Urinary bladder (tissue), 4 donors: ENCODE data around the gene MAGEA10. TPM values are rescaled to one million over a fixed set of nuclear protein-coding genes. Genes with fewer than 3 reads are reported as not detected.
"Not testable (repeated sequence)": the region's sequence is repeated elsewhere in the genome, so short reads cannot be mapped to it uniquely, and the experiment has no call there.

Source experiments
- DNase-seq: peaks from one replicate; pipeline ENCODE4 v3.0.0-alpha.2; 2015; ENCODE audit errors: extremely low spot score
- H3K27ac ChIP-seq: one replicate; pipeline ENCODE4 v1.5.1; 2013; ENCODE audit warnings: low read depth, mild to moderate bottlenecking, moderate library complexity
- H3K36me3 ChIP-seq: one replicate; pipeline ENCODE4 v1.6.1; 2013; ENCODE audit warnings: mild to moderate bottlenecking, moderate library complexity; ENCODE audit not compliant: insufficient read depth
- H3K4me1 ChIP-seq: one replicate; pipeline ENCODE4 v1.6.1; 2013; ENCODE audit warnings: mild to moderate bottlenecking, moderate library complexity; ENCODE audit not compliant: insufficient read depth
- H3K4me3 ChIP-seq: one replicate; pipeline ENCODE4 v1.5.1; 2013; ENCODE audit warnings: low read depth, low read length
- WGBS: extraction: QIAGEN DNeasy Blood & Tissue Kit; methylation state at CpG from one replicate; pipeline ENCODE4 v1.1.7; 2013; 5-methylcytosine and 5-hydroxymethylcytosine counted together
- polyA plus RNA-seq: library from polyadenylated mRNA; stranded (reverse); fragments of 200-250 nt; gene quantifications from one replicate; pipeline ENCODE4 v1.2.3, GENCODE V29; 2013
- total RNA-seq: library from RNA; depleted of rRNA; stranded (reverse); fragments of >200 nt; gene quantifications from one replicate; pipeline ENCODE4 v1.2.3, GENCODE V29; 2014
- donor health status: healthy with polysubstance abuse.
- donor health status: healthy.

MAGEA10 gene
- total RNA-seq = not detected
- not detected for polyA plus RNA-seq

GRCh38 chrX:152138388-152138784 is at the start of gene MAGEA10:
MAGEA10 (minus strand) TSS chrX:152138577; CDS start chrX:152135620, 2,957 bp downstream.
- no peak within 1 kb of the TSS for H3K27ac ChIP-seq
- no peaks in the 10 kb centered on the region for H3K4me1 ChIP-seq
- no peak for DNase-seq
- no peak within 1 kb of the TSS for H3K4me3 ChIP-seq
- H3K36me3 ChIP-seq = no peaks in the 10 kb centered on the region
- WGBS = 95% methylated on average over 16 of the region's 16 CpGs

GRCh38 chrX:152177497-152178269 is 39.3 kb upstream of the MAGEA10 start:
- no peak overlapping the region for H3K27ac ChIP-seq
- no peaks in the 10 kb centered on the region for H3K36me3 ChIP-seq
- no peak overlapping the region for H3K4me3 ChIP-seq
- DNase-seq = no peak
- no peaks in the 10 kb centered on the region for H3K4me1 ChIP-seq
- WGBS = 74% methylated on average over 5 of the region's 5 CpGs

GRCh38 chrX:152177052-152177451 is 38.7 kb upstream of the MAGEA10 start:
- H3K4me1 ChIP-seq = no peaks in the 10 kb centered on the region
- no peak overlapping the region for H3K27ac ChIP-seq
- no peaks in the 10 kb centered on the region for H3K36me3 ChIP-seq
- DNase-seq = no peak
- H3K4me3 ChIP-seq = no peak overlapping the region
- 57% methylated on average over 4 of the region's 4 CpGs for WGBS

- H3K4me1 ChIP-seq, H3K27ac ChIP-seq, DNase-seq, H3K4me3 ChIP-seq, H3K36me3 ChIP-seq: not testable (repeated sequence)
- WGBS = 91% methylated on average over 4 of the region's 4 CpGs
Measured at GRCh38 chrX:152175892-152176291, 37.5 kb upstream of the MAGEA10 start.

GRCh38 chrX:152173923-152174322 is 35.5 kb upstream of the MAGEA10 start:
- H3K27ac ChIP-seq, H3K4me1 ChIP-seq, H3K4me3 ChIP-seq, H3K36me3 ChIP-seq, DNase-seq: not testable (repeated sequence)
- WGBS = no CpG with 5 or more reads among the region's 4 CpGs

GRCh38 chrX:152170621-152171020 is 32.2 kb upstream of the MAGEA10 start:
- Histone ChIP-seq H3K4me3 (no peak overlapping the region), H3K4me1 (no peaks in the 10 kb centered on the region), H3K27ac (no peak overlapping the region), H3K36me3 (no peaks in the 10 kb centered on the region)
- WGBS = 75% methylated on average over 4 of the region's 4 CpGs
- DNase-seq = no peak

GRCh38 chrX:152165033-152165743 is 26.8 kb upstream of the MAGEA10 start:
- no peaks in the 10 kb centered on the region for H3K36me3 ChIP-seq
- 74% methylated on average over 2 of the region's 2 CpGs for WGBS
- H3K4me3 ChIP-seq = no peak overlapping the region
- H3K27ac ChIP-seq = no peak overlapping the region
- H3K4me1 ChIP-seq = no peaks in the 10 kb centered on the region
- DNase-seq = no peak

DNA sequence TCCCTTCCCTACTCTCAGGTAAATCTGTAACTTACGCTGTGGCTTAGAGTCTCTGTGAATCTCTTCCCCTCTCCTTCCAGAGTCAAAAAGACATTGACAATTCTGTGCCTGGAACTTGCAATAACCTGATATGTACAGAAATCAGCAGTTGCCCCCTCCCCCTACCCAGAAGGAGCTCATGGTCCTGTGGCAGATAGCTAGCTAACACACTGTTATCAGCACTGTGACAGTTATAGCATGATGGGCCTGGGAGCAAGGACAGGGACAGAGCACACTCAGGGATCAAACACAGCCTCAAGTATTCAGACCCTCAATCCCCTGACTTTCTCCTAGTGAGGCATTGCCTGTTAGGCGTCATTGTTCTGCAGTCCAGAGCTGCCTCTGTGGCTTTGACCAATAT is 18.7 kb upstream of the MAGEA10 start:
- Histone ChIP-seq H3K4me3 (no peak overlapping the region), H3K4me1 (no peaks in the 10 kb centered on the region), H3K27ac (no peak overlapping the region), H3K36me3 (no peaks in the 10 kb centered on the region)
- 67% methylated on average over 2 of the region's 2 CpGs for WGBS
- no peak for DNase-seq

- Histone ChIP-seq H3K27ac (no peak overlapping the region), H3K4me3 (no peak overlapping the region), H3K36me3 (no peaks in the 10 kb centered on the region), H3K4me1 (no peaks in the 10 kb centered on the region)
- 23% methylated on average over 2 of the region's 2 CpGs for WGBS
- no peak for DNase-seq
Measured at GRCh38 chrX:152155766-152156310, 17.5 kb upstream of the MAGEA10 start.

DNA sequence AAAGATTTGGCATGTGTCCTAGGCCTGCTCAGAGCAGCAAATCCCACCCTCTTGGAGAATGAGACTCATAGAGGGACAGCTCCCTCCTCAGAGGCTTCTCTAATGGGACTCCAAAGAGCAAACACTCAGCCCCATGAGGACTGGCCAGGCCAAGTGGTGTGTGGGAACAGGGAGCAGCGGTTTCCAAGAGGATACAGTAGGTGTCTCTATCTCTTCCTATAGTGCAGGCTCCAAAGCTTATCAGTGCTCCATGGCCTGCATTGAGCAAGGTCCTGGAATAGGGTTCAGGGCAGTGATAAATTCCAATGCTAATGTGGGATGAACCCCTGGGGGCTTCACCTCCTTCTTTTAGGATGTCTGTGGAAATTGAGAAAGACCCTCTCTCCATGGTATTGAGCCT is 15.7 kb upstream of the MAGEA10 start:
- DNase-seq = no peak
- Histone ChIP-seq H3K27ac (no peak overlapping the region), H3K4me3 (no peak overlapping the region), H3K36me3 (no peaks in the 10 kb centered on the region), H3K4me1 (no peaks in the 10 kb centered on the region)
- WGBS = 62% methylated on average over 1 of the region's 1 CpG

GRCh38 chrX:152151256-152151655 is 12.9 kb upstream of the MAGEA10 start:
- Histone ChIP-seq H3K36me3 (no peaks in the 10 kb centered on the region), H3K27ac (no peak overlapping the region), H3K4me3 (no peak overlapping the region), H3K4me1 (no peaks in the 10 kb centered on the region)
- WGBS = 67% methylated on average over 3 of the region's 3 CpGs
- no peak for DNase-seq

DNA sequence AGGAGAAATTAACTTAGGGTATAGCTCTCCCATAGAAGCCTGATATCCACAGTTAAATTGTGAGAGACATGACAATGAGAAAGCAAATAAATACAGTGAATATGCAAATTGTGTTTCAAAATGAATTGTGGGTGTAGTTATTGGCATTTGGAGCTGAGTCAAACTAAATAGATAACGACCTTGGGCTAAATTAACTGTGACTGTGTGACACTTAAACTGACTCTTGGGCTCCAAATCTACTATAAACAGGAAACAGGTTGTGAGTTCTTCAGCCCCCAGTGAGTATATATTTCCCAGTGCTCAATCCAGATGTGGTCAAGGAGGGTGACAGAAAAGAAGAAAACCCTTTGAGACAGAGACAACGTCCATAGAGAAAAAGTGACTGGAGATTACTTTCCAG is 11.3 kb upstream of the MAGEA10 start:
- H3K36me3 ChIP-seq = no peaks in the 10 kb centered on the region
- no peak overlapping the region for H3K27ac ChIP-seq
- H3K4me3 ChIP-seq = no peak overlapping the region
- DNase-seq = no peak
- H3K4me1 ChIP-seq = no peaks in the 10 kb centered on the region
- 22% methylated on average over 2 of the region's 2 CpGs for WGBS

DNA sequence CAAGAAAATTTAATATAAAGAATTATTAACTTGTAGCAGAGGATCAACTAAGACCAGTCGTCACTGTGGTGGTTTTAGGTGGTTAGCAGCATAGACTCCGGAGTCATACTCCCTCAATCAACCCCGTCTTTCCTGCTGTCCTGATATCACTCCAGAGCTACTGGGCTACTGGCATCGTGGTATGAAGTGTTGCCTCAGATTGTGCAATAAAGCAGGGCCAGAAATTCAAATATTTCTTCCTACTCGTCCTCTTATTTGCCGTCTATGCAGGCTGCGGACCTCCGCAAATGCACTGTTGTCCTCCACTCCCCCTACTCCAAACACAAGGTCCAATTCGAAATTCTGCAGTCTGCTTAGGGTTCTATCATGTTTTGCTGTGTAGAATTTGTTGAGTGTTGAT is 1.2 kb upstream of the MAGEA10 start:
- no peak overlapping the region for H3K27ac ChIP-seq
- no peak for DNase-seq
- no peaks in the 10 kb centered on the region for H3K4me1 ChIP-seq
- no peaks in the 10 kb centered on the region for H3K36me3 ChIP-seq
- 80% methylated on average over 9 of the region's 9 CpGs for WGBS
- no peak overlapping the region for H3K4me3 ChIP-seq

- Histone ChIP-seq H3K36me3 (no peaks in the 10 kb centered on the region), H3K4me3 (no peak overlapping the region), H3K4me1 (no peaks in the 10 kb centered on the region), H3K27ac (no peak overlapping the region)
- 97% methylated on average over 26 of the region's 26 CpGs for WGBS
- DNase-seq = no peak
Measured at GRCh38 chrX:152137771-152138387, 498 bp downstream of the MAGEA10 start.
